IPS-18c (cell line): ENCODE results near the gene URAD.

Experiments
- H3K4me3 ChIP-seq: 2 replicates; pipeline ENCODE4 v1.7.0; 2013; ENCODE audit warnings: low read depth, mild to moderate bottlenecking, low read length, moderate library complexity; ENCODE audit not compliant: insufficient read depth
- H3K9me3 ChIP-seq: one replicate; pipeline ENCODE4 v1.6.1; 2013; ENCODE audit warnings: mild to moderate bottlenecking, low read length, moderate library complexity; ENCODE audit not compliant: control insufficient read depth, insufficient read depth

URAD gene

DNA sequence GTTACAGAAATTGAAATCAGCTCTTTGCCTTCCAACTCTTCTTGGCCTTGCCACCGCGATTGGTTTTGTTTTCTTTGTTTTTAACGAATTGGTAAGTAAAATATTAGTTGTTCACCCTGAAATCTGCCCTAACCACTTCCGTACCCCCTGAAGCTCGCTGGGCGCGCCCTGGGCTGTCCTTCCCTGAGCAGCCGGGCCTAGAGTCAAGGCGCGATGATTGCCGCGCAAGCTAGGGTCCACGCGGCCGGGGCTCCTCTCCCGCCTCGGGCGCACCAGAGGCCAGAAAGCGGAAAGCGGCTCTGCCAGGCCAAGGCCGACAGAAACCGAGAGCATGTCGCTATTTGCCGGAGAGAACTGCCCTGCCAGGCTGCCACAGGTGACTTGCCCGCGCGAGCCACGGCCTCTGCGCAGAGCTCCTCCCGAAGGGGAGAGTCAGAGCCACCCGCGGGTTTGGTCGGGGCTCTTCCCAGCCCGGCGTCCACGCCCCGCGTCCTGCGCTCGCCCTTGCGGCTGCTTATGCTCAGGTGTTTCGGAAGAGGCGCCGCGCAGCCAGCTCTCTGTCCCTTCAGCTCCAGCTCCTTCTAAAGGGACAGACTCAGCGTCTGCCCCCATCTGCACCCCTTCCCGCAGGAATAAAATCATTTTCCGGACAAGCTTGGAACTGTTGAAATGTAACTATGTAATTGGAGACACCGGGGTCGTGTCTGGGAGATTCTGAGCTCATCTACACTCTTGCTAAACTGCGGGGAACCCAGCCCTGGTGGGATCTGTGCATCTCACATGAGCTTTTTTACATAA, 12.7 kb downstream of the URAD start:
- Histone ChIP-seq H3K4me3 (no peak overlapping the region), H3K9me3 (peaks cover 4% of the 10 kb centered on the region)

DNA sequence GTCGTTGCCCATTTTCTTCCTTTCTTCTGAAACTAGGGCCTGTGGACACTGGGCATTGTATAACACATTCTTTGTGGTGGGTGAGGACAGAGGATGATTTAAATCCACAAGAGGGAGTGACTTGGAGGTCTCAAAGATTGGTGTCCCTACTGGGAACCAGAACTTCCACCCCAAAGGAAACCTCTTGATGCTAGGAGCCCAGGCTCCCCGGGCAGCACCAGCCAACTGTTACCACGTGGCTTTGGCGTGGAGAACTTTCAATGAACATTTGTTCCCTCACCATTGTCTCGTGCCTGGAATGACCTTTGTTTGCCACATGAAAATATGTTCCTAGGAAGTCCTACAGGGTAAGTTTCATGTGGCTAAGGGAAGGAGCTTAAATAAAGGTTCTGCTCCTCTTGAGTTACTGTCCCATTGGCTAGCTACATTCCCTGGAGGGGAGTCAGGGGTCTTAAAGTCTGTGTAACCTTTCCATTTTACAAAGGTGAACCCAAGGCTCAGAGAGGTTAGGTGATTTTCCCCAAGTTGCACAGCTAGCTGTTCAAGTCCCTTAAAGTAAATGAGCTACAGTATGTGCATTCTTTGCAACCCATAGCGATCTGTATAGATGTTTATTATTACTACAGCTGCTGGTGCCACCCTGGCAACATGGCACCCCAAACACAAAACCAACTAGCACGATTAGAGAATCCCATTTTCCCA, 14.4 kb downstream of the URAD start:
- H3K4me3 ChIP-seq: no peak overlapping the region
- peaks cover 2% of the 10 kb centered on the region for H3K9me3 ChIP-seq

DNA sequence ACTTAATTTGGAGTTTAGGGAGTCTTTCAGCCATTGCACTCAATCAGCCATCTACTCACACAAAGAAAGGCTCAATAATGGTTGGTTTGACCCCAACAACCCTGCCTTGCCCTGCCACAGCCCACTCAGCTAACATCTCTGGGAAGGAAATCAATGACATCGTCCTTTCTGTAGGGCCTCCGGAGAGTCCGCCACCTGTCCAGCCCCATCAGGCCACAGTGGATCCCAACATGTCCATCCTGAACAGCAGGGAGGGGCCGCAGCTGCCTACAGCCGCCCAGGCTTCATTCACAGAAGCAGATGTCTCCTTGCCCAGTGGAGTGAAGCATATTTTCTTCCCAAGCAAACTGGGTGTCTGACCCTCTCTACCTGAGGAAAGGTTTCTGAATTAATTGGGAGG, 15.2 kb downstream of the URAD start:
- H3K4me3 ChIP-seq: no peak overlapping the region; the same call in 1 of the 2 replicates
- H3K9me3 ChIP-seq: peaks cover 2% of the 10 kb centered on the region

DNA sequence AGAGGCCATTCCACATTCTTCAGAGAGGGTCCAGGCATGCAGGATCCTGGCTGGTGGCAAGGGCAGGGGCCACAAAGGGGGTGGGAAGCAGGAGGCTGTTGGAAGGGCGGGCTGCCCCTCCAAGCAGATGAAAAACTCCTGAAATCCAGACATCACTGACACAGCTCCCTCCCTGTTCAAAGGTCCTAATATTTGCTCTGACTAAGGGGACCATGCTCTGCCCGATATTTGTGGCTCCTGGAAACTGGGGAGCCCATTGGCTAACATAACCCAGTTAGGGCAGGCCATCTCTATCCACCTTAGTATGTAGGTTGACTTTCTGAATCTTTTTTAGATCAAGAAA, 16.0 kb downstream of the URAD start:
- Histone ChIP-seq H3K9me3 (peaks cover 2% of the 10 kb centered on the region), H3K4me3 (no peak overlapping the region)

DNA sequence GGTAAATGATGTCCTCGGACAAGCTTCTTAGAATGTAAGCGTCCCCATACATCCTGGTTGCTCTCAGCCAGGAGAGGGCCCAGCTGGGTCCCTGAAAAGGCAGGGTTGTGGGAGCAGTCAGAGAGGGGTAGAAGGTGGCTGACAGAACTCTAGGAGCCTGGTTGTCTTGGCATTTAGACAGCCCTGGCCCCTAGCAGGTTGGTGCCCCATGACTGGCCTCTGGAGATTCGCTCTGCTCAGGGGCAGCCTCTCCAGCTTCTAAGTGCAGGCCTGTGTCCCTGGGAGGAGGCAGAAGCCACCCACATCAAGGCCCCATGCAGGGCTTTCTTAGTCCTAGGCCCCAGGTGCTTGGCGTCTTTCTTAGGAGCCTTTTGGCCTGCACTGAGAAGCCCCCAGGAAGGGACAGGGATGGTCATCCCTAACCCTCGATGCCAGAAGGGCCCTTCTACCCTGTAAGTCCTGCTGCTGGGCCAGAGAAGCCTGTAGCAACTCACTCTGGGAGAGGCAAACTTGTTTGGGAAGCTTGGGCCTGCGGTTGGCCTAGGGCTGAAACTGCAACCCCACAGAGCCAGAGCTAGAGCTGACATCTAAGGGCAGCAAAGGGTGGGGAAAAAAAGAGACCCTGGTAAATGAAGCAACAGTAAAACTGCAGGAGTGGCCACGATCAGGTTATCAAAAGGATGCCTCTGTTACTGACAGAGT, 16.6 kb downstream of the URAD start:
- Histone ChIP-seq H3K9me3 (peaks cover 2% of the 10 kb centered on the region), H3K4me3 (no peak overlapping the region)

DNA sequence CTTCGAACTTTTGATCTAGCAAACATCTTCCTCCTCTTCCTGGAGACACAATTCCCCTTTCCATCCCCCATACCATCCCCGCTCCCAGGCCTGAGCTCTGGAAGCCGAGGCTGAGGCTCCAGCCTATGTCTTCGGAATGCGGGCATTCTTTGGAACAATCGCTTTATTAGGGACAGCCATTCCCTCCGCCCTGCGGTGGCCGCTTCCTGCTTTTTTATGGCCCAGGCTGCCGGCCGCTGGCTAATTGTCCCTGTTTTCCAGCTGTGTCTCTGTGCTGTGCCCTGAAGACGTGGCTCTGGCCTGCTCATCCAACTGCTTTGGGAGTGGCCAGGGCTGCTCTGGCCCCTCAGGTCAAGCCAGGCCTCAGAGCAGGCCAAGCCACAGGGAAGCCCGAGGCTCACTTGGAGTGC, 17.3 kb downstream of the URAD start:
- H3K4me3 ChIP-seq: no peak overlapping the region
- H3K9me3 ChIP-seq: peaks cover 2% of the 10 kb centered on the region

DNA sequence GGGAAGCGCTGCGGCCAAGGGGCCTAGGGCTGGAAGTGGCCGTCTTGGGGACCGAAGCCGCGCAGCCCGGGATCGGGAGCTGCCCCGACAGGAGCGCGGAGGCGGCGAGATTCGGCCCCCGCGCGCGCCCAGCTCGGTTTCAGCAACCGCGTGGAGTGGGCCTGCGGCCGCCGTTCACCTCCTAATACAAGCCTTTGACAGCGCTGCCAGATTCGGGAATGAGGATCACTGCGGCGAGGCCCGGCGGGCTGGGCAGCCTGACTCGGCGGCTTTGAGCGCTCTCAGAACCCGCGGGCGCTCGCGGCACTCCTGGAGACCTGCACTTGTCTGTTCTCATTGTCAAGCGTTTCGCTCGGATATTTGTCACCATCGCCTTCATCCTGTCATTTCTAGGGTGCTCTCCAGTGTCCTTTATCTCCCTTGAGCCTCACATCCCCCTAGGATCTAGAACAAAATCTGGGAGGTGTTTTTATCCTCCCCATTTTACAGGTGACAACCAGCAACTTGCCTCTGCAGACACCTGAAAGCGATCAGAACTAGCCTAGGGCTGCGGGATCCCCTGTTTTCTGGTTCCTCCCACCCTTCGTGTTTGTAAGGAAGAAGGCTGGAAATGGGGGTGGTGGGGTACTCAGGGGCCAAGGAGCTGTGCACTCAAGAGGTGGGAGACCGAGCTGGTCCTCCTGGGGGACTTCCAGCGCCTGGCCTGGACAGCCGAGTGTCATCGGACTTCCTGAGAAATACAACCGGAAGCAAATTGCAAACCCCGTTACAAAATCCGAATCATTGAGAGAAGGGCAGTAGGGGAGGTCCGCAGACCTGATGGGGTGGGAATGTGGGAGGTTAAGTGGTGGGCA, 17.9 kb downstream of the URAD start:
- H3K9me3 ChIP-seq: peaks cover 2% of the 10 kb centered on the region
- no peak overlapping the region for H3K4me3 ChIP-seq

DNA sequence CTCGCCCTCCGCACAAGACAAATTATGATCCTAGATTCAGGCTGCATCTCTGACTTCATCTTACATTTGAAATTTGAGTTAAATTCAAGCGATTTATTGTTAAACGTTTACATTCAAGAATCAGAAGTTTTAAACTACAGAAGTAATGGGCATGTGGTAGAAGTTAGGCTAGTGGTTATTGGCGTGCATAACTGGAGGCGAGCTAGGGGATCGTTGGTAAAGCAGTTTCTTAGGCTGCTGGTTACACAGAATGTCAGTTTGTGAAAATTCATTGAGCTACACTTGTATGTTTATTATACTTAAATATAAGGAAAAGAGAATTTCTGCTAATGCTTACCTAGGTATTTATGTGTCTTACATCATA, 18.6 kb downstream of the URAD start:
- H3K4me3 ChIP-seq: no peak overlapping the region
- H3K9me3 ChIP-seq: no peaks in the 10 kb centered on the region

DNA sequence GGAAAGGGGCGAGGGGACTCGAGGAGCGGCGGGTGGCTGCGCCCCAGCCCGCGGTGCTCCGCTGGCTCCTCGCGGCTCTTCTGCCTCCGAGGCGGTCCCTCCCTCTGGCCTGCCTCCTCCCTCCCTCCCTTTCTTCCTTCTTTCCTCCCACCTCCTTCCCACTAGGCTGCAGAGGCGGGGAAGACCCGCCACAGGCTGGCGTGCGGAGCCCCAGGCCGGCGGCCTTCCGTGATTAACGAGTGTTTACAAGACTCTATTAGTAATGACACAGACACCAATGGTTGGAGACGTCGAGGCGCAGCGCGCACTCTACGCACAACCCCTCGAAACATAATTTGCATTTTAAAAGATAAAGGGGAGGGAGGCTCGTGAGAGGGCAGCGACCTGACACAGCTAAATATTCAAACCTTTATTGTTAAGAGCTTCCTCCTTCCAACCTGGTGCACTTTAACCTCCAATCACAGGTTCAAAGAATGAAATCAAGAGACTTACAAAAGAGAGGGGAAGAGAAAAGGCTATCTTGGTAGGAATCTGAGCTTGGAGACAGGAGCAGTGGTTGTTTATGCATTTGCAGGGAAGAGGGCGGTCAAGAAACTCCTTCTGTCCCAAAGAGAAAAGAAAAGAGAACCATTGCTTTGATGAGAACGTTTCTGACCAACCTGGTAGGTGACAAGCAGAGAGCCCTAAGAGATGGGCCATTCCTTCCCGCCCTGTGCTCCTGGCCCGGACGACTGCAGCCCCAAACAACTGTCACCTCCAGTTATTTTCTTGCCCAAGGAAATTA, 19.2 kb downstream of the URAD start, which contains the start of gene CDX2:
TSS of gene CDX2 (minus strand) at position 234 of the 784 bp plus-strand sequence. CDS start 309 bp downstream, outside the sequence.
- Histone ChIP-seq H3K9me3 (no peaks in the 10 kb centered on the region), H3K4me3 (peak within 1 kb of the TSS; percentile 43)

DNA sequence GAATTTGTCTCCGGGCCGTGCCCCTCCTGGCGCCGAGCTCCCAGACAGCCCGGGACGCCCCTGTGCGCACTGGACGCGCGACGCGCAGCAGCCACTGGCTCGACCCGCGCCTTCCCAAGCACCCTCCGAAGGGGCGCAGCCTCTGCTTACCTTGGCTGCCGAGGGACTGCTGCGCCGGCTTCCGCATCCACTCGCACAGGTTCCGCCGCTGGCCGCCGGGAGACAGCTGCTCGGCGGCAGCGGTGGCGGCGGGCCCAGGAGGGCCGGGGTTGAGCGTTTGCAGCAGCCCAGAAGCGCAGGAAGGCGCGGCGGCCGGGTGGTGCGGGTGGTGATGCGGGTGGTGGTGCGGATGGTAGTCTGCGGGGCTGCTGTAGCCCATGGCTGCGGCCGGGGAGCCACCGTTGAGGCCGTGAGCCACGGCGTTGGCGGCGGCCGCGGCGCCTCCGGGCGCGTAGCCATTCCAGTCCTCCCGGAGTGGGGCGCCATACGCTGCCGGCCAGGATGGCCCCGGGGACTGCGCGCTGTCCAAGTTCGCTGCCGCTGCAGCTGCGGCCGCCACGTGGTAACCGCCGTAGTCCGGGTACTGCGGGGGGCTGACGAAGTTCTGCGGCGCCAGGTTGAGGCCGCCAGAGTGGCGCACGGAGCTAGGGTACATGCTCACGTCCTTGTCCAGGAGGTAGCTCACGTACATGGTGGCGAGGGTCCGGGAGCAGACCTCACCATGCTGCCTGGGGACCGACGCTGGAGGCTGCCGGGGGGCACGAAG, 20.0 kb downstream of the URAD start:
- Histone ChIP-seq H3K4me3 (peak overlapping the region; percentile 43), H3K9me3 (no peaks in the 10 kb centered on the region)

DNA sequence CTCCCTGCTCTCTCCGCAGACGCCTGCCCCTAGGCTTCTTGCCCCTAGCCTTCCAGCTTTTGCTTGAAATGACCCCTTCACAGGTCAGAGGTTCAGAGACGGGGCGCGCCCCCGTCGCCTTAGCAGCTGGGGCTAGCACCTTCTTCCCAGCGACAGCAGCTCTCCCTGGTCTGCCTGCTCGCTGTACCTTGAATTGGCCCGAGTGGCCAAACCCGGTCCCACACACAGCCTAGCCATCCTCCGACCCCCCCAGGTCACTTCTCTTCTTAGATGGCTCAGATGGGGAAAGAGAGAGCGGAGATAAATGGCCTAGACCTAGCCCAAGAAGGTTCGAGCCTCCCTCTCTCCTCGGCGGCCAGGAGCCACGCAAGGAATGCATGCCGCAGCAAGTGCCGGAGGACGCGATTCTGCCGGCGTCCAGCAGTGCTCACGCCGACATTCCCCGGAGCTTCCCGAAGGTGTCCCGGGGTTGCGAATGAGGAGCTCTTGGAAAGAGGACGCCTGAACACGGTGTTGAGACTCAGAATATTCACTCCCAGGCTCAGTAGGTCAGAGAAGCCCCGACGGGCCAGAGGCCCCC, 20.7 kb downstream of the URAD start:
- no peaks in the 10 kb centered on the region for H3K9me3 ChIP-seq
- H3K4me3 ChIP-seq: peak overlapping the region; percentile 20; the same call in 1 of the 2 replicates

DNA sequence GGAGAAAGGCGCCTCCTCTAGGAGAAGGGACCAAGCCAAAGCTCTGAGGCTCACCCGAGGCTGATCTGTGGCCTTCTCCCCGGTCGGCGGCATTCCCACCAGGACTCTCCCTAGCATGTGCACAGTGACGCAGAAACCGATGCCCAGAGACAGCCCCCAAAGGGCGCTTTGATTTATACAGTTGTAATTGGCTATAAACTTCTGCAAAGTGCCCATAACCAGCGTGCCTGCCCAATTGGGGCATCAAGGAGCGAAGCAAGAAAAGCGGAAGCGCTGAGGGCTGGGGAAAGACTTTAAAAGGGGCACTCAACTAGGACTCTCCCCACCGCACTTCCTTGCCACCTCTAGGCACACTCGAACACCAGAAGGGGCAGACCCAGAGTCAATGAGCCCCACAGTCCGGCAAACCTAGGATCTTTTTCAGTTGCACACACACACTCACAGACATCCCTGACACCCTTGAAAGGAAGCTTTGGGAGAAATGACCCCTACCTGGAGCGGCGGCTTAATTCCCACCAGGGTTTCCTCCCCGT, 21.2 kb downstream of the URAD start:
- Histone ChIP-seq H3K4me3 (no peak overlapping the region), H3K9me3 (no peaks in the 10 kb centered on the region)

DNA sequence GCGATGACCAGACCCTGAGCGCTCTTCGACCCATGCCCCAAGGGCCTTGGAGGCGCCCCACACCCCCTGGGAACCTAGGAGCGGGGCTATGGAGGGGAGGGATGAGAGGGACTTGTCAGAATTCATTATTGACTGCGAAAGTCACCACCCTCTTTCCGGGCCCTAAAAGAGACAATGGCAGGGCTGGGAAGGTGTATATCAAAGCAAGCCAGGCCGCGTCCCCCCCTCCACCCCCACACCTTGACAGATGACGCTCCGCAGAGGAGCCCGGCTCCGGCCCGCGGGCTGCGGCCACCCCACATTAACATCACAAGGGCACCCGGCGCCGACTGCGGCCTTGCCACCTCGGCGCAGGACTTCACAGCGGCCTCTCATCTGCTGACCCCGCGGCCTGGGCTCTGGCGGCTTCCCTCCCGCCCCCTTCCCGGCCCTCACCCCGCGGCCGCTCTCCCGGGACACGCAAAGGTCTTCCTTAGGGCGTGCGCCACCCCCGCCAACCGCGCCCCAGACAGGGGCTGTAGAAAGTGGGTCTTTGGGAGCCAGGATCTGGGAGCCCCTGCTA, 21.8 kb downstream of the URAD start:
- Histone ChIP-seq H3K9me3 (no peaks in the 10 kb centered on the region), H3K4me3 (no peak overlapping the region)

DNA sequence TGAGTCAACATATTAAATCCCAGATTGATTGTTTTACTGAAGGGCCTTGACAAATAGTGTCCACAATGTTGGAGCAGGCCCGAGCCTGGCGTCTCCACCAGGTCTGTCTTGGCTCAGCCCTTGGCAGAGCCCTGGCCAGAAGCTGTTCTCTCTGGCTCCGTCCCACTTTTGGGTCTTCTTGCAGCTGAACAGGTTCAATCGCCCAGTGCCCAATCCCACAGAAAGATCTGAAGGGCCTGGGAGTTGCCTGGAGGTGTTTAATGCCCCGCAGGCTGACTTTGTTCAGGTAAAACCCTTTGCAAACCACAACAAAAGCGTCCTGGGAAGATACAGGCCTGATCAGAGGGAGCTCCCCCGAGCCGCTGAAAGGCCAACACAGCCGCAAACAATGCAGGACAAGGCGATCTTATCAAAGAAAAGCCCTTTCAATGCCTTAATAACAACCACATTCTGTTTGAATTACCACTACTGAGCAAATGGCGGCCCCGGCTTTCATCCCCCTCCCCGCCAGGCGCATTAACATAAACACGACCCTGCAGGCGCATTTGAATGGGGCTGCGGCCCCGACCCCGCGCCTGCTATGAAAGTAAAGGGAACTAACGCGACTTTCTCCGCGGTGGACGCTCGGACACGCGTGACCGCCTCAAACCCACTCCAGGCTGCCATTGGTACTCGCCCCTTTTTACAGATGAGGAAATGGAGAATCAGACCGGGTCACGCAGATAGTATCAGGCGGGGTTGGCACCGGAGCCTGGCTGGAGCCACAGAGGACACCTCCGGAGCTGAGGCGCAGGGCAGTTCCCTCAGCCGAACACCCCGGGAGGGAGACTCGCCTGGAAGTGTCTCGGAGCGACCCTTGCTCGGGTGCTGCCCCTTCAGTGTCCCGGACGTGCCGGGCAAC, 22.5 kb downstream of the URAD start:
- H3K4me3 ChIP-seq: no peak overlapping the region
- H3K9me3 ChIP-seq: no peaks in the 10 kb centered on the region
